AG20443 (cell line): ENCODE data around the gene PPP1CC.
"Not testable (repeated sequence)": the region's sequence is repeated elsewhere in the genome, so short reads cannot be mapped to it uniquely, and the experiment has no call there.

Source experiments
- DNase-seq: peaks from one replicate; pipeline ENCODE4 v3.0.0; 2012; ENCODE audit warnings: low spot score, mixed read lengths

The PPP1CC gene

GRCh38 chr12:110725267-110725666, 17.4 kb downstream of the PPP1CC start:
- DNase-seq: no peak

- DNase-seq: not testable (repeated sequence)
Measured at GRCh38 chr12:110722892-110723291, 19.8 kb downstream of the PPP1CC start.

GRCh38 chr12:110721570-110721969, 21.1 kb downstream of the PPP1CC start:
- DNase-seq: no peak

GRCh38 chr12:110720516-110720915, 22.2 kb downstream of the PPP1CC start:
- no peak for DNase-seq

GRCh38 chr12:110718222-110718908, 24.3 kb downstream of the PPP1CC start:
- no peak for DNase-seq

- DNase-seq: no peak
Measured at GRCh38 chr12:110717037-110717436, 25.7 kb downstream of the PPP1CC start.

- no peak for DNase-seq
Measured at GRCh38 chr12:110708917-110709316, 33.8 kb downstream of the PPP1CC start.

GRCh38 chr12:110705309-110705708, 37.4 kb downstream of the PPP1CC start:
- no peak for DNase-seq

GRCh38 chr12:110704750-110705149, 37.9 kb downstream of the PPP1CC start:
- DNase-seq: no peak

- no peak for DNase-seq
Measured at GRCh38 chr12:110704231-110704630, 38.5 kb downstream of the PPP1CC start.

GRCh38 chr12:110702081-110702480, 40.6 kb downstream of the PPP1CC start:
- DNase-seq: no peak

GRCh38 chr12:110699591-110700445, 42.9 kb downstream of the PPP1CC start:
- no peak for DNase-seq

- DNase-seq: peak; percentile 76
Measured at GRCh38 chr12:110698171-110698902, 44.4 kb downstream of the PPP1CC start.

- no peak for DNase-seq
Measured at GRCh38 chr12:110697236-110697635, 45.5 kb downstream of the PPP1CC start.

- DNase-seq: no peak
Measured at GRCh38 chr12:110696283-110696682, 46.4 kb downstream of the PPP1CC start.

GRCh38 chr12:110694330-110694901, 48.3 kb downstream of the PPP1CC start:
- peak; percentile 5 for DNase-seq

GRCh38 chr12:110693731-110694130, 49.0 kb downstream of the PPP1CC start:
- DNase-seq: peak; percentile 5

- DNase-seq: peak; percentile 2
Measured at GRCh38 chr12:110690127-110690430, 52.6 kb downstream of the PPP1CC start.

- DNase-seq: peak; percentile 63
Measured at GRCh38 chr12:110689281-110690126, 53.2 kb downstream of the PPP1CC start.

- DNase-seq: peak; percentile 84
Measured at GRCh38 chr12:110688446-110689280, 54.0 kb downstream of the PPP1CC start, which contains the start of gene HVCN1. HVCN1 (minus strand) TSS chr12:110689115; CDS start chr12:110683245, 5,870 bp downstream.
